Endodermal cell (in vitro differentiated cells): ENCODE data around the gene FBN2. TPM values are rescaled to one million over a fixed set of nuclear protein-coding genes. Genes with fewer than 3 reads are reported as not detected.
"Not testable (repeated sequence)": the region's sequence is repeated elsewhere in the genome, so short reads cannot be mapped to it uniquely, and the experiment has no call there.

Experiments
- DNase-seq: peaks from one replicate; pipeline ENCODE4 v3.0.0-alpha.2; 2017
- H3K27ac ChIP-seq: 2 replicates; pipeline ENCODE4 v1.5.1; 2013; ENCODE audit warnings: mild to moderate bottlenecking, low read depth, low read length, moderate library complexity
- H3K27me3 ChIP-seq: 2 replicates; pipeline ENCODE4 v1.6.1; 2013; ENCODE audit warnings: mild to moderate bottlenecking, low read length, moderate library complexity; ENCODE audit not compliant: insufficient read depth, control insufficient read depth, poor library complexity, severe bottlenecking
- H3K36me3 ChIP-seq: 2 replicates; pipeline ENCODE4 v1.7.0; 2013; ENCODE audit warnings: mild to moderate bottlenecking, low read length, moderate library complexity; ENCODE audit not compliant: control insufficient read depth, insufficient read depth
- H3K4me1 ChIP-seq: one replicate; pipeline ENCODE4 v1.7.0; 2013; ENCODE audit warnings: low read length; ENCODE audit not compliant: control insufficient read depth, insufficient read depth
- H3K4me3 ChIP-seq: 2 replicates; pipeline ENCODE4 v1.5.1; 2013; ENCODE audit warnings: mild to moderate bottlenecking, low read length, moderate library complexity
- H3K9ac ChIP-seq: 2 replicates; pipeline ENCODE4 v1.6.1; 2013; ENCODE audit warnings: mild to moderate bottlenecking, low read length, moderate library complexity; ENCODE audit not compliant: poor library complexity, severe bottlenecking; ENCODE audit errors: extremely low read depth
- H3K9me3 ChIP-seq: 2 replicates; pipeline ENCODE4 v1.6.1; 2013; ENCODE audit warnings: mild to moderate bottlenecking, low read length, moderate library complexity; ENCODE audit not compliant: control insufficient read depth
- H3K27ac Mint-ChIP-seq: 2 replicates; pipeline ENCODE4 v1.8.0; 2020; ENCODE audit warnings: mixed read lengths
- H3K27me3 Mint-ChIP-seq: 2 replicates; pipeline ENCODE4 v1.8.0; 2021; ENCODE audit warnings: mild to moderate bottlenecking, mixed read lengths; ENCODE audit not compliant: insufficient read depth
- H3K36me3 Mint-ChIP-seq: 2 replicates; pipeline ENCODE4 v1.8.0; 2020; ENCODE audit warnings: low read depth, mixed read lengths
- H3K4me1 Mint-ChIP-seq: 2 replicates; pipeline ENCODE4 v1.8.0; 2020; ENCODE audit warnings: mixed read lengths
- H3K4me3 Mint-ChIP-seq: 2 replicates; pipeline ENCODE4 v1.8.0; 2020; ENCODE audit warnings: mild to moderate bottlenecking, moderate library complexity, mixed read lengths
- H3K9me3 Mint-ChIP-seq: 2 replicates; pipeline ENCODE4 v1.8.0; 2020; ENCODE audit warnings: mild to moderate bottlenecking, mixed read lengths
- CTCF ChIP-seq: fragments of 200-600 bp; sonication (generic); conservative IDR thresholded peaks from 2 replicates; pipeline ENCODE4 v1.5.0; 2021; ENCODE audit warnings: antibody characterized with exemption, mild to moderate bottlenecking
- WGBS, 2 experiments: methylation state at CpG; one replicate each; pipeline versions ENCODE4 v1.1.5 to v1.1.7; 2013; ENCODE audit warnings: missing lambda C conversion rate in 2 of 2, mixed read lengths in 1 of 2; ENCODE audit not compliant: insufficient coverage in 1 of 2, insufficient read length in 1 of 2; 5-methylcytosine and 5-hydroxymethylcytosine counted together
- total RNA-seq, 2 donors: library from RNA; stranded (reverse); fragmentation: NEBNext Ultra II Directional in 1 of 2; extraction: Animal tissue kit (Norgen Biotek cat#: 25700) in 1 of 2; gene quantifications; 2 replicates in 1 of 2; 3 replicates in 1 of 2; pipeline ENCODE4 v1.2.1, GENCODE V29; 2021

The FBN2 gene
- total RNA-seq, 2 donors from 2014 or later: 131 to 212 TPM

DNA sequence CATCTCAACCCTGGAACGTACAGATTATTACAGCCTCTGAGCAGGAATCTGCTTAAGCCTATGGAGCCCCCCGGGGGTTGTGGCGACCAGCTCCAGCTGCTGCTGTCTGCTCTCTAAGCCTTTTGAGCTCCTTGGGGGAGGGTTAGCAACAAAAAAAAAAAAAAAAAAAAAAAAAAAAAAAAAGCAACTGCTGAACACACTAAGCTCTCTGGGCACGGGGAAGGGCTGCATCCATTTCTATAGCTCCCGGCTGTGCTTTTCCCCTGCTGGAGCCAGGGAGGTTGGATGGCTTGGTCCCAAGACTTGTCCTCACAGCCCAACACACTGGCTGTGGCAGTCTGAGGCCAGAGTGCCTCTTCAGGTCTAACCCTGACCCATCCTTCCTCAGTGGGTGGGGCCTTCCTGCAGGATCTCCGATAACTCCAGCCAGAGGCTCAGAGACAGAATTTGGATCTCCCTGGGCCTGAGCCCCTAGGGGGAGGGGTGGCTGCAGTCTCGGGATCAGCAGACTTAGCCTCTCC lies 82.1 kb downstream of the FBN2 start:
- peak; percentile 52 for DNase-seq
- Histone ChIP-seq H3K9me3 (peaks cover 17% of the 10 kb centered on the region), H3K9ac (no peak overlapping the region), H3K4me3 (no peak overlapping the region), H3K36me3 (peaks cover 3% of the 10 kb centered on the region), H3K27me3 (no peaks in the 10 kb centered on the region), H3K27ac (no peak overlapping the region), H3K4me1 (no peaks in the 10 kb centered on the region)
- Mint-ChIP-seq H3K4me1 (peaks cover 9% of the 10 kb centered on the region), H3K9me3 (peaks cover 19% of the 10 kb centered on the region), H3K27ac (no peak overlapping the region), H3K27me3 (no peaks in the 10 kb centered on the region), H3K36me3 (peaks cover 29% of the 10 kb centered on the region), H3K4me3 (no peak overlapping the region)
- TF ChIP-seq CTCF: no peak
- WGBS, 2 experiments: 72 to 88% methylated on average over 2 to 7 of the region's 7 CpGs

DNA sequence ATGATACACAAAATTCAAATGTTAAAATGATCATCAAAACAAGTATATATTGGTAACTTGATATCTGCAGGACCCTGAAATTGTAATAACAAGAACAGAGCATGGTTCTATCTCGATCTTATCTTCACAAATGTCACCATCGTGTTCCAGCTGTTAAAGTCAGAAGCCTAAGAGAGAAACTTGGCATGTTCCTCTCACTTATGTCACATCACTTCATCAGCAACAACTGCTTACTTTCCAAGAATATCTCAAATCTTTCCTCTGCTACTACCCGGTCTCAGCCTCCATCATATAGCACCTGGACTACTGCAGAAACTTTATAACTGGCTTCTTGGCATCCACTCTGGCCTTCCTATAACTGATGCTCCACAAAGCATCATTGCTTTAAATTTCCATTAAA lies 84.9 kb downstream of the FBN2 start:
- no peak overlapping the region for H3K9ac ChIP-seq
- Mint-ChIP-seq H3K27ac (no peak overlapping the region), H3K4me3 (no peak overlapping the region), H3K9me3 (peaks cover 13% of the 10 kb centered on the region), H3K27me3 (no peaks in the 10 kb centered on the region), H3K36me3 (peaks cover 25% of the 10 kb centered on the region), H3K4me1 (peaks cover 9% of the 10 kb centered on the region)
- WGBS, 2 experiments: 91 to 97% methylated on average over 3 of the region's 3 CpGs
- no peak overlapping the region for H3K4me3 ChIP-seq
- H3K9me3 ChIP-seq: peaks cover 21% of the 10 kb centered on the region
- no peaks in the 10 kb centered on the region for H3K4me1 ChIP-seq
- H3K27me3 ChIP-seq: no peaks in the 10 kb centered on the region
- no peak for DNase-seq
- TF ChIP-seq CTCF: no peak
- H3K36me3 ChIP-seq: peaks cover 11% of the 10 kb centered on the region
- no peak overlapping the region for H3K27ac ChIP-seq

DNA sequence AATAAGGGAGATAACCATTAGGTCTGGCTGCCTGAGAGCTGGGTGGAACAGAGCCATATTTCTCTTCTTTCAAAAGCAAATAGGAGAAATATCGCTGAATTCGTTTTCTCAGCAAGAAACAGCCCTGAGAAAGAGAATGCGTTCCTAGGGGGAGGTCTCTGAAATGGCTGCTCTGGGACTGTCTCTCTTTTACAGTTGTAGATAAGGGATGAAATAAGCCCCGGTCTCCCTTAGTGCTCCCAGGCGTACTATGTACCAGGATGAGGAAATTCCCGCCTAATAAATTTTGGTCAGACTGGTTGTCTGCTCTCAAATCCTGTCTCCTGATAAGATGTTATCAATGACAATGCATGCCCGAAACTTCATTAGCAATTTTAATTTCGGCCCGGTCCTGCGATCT lies 90.8 kb downstream of the FBN2 start:
- Mint-ChIP-seq H3K36me3 (peaks cover 47% of the 10 kb centered on the region), H3K9me3 (peaks cover 37% of the 10 kb centered on the region)
- H3K27ac ChIP-seq, H3K9ac ChIP-seq, DNase-seq, H3K4me1 Mint-ChIP-seq, H3K27me3 ChIP-seq, H3K4me1 ChIP-seq, H3K4me3 Mint-ChIP-seq, H3K27ac Mint-ChIP-seq, H3K27me3 Mint-ChIP-seq: not testable (repeated sequence)
- WGBS, 2 experiments: 92 to 100% methylated on average over 3 to 10 of the region's 10 CpGs
- H3K9me3 ChIP-seq: peaks cover 41% of the 10 kb centered on the region
- H3K4me3 ChIP-seq: peak overlapping the region; percentile 60
- H3K36me3 ChIP-seq: peaks cover 21% of the 10 kb centered on the region

GRCh38 chr5:128441941-128442350 lies 96.1 kb downstream of the FBN2 start:
- no peak overlapping the region for H3K9ac ChIP-seq
- H3K9me3 ChIP-seq: peaks cover 8% of the 10 kb centered on the region
- no peaks in the 10 kb centered on the region for H3K4me1 ChIP-seq
- Mint-ChIP-seq H3K27ac (no peak overlapping the region), H3K36me3 (peaks cover 19% of the 10 kb centered on the region), H3K4me3 (no peak overlapping the region), H3K9me3 (peaks cover 13% of the 10 kb centered on the region), H3K4me1 (no peaks in the 10 kb centered on the region), H3K27me3 (no peaks in the 10 kb centered on the region)
- no peaks in the 10 kb centered on the region for H3K27me3 ChIP-seq
- no peak overlapping the region for H3K4me3 ChIP-seq
- H3K27ac ChIP-seq: no peak overlapping the region
- DNase-seq: no peak
- peaks cover 12% of the 10 kb centered on the region for H3K36me3 ChIP-seq
- 93 to 97% methylated on average over 2 of the region's 2 CpGs for WGBS, 2 experiments
- TF ChIP-seq CTCF: no peak
